ENCODE measurements around the gene SIRPG. TPM values are rescaled to one million over a fixed set of nuclear protein-coding genes. Genes with fewer than 3 reads are reported as not detected.

Gene SIRPG
- total RNA-seq, 6 experiments from 2014 or later: 0.31 to 0.37 TPM; not detected in 4

DNA sequence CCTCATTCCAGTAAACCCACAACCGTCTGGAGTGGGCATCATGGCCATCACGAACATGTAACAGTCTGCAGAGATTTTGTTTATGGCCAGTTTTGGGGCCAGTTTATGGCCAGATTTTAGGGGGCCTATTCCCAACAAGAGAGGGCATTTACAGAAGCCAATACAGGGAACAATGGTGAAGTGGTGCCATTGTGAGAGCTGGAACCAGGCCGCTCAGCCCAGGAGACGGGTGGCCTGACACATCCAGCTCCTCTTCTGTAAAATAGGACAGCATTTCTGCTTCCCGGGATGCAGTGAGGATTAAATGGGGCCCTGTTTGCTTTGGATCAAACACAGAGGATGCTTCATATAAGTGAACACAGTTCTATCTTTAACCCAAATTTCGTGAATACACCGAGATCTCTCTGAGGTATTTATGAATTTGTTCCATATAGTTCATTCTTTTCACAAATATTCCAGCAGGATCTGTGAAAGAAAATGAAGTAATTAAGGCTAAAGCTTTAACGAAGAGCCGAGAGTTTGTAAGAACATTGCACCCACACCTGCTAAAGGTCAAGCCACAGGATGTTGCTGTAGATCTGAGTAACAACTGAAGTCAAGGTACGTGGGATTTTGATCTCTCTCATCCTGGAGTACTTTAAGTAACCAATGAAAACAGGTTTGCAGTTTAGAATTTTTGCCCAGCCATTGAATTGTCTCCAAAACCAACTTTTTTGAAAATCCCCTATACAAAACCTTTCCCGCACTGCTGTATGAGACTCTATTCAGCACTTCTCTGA lies 14.5 kb upstream of the SIRPG start:
- H3K4me3 ChIP-seq: no peak overlapping the region
- no peaks in the 10 kb centered on the region for H3K4me1 ChIP-seq
- no peak for TF ChIP-seq POLR2A (IDR thresholded peaks at IDR 0.05)
- TF ChIP-seq, protein P1, sequence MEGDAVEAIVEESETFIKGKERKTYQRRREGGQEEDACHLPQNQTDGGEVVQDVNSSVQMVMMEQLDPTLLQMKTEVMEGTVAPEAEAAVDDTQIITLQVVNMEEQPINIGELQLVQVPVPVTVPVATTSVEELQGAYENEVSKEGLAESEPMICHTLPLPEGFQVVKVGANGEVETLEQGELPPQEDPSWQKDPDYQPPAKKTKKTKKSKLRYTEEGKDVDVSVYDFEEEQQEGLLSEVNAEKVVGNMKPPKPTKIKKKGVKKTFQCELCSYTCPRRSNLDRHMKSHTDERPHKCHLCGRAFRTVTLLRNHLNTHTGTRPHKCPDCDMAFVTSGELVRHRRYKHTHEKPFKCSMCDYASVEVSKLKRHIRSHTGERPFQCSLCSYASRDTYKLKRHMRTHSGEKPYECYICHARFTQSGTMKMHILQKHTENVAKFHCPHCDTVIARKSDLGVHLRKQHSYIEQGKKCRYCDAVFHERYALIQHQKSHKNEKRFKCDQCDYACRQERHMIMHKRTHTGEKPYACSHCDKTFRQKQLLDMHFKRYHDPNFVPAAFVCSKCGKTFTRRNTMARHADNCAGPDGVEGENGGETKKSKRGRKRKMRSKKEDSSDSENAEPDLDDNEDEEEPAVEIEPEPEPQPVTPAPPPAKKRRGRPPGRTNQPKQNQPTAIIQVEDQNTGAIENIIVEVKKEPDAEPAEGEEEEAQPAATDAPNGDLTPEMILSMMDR (IDR thresholded peaks at IDR 0.05): no peak
- no peaks in the 10 kb centered on the region for H3K9me3 ChIP-seq
- H3K36me3 ChIP-seq: no peaks in the 10 kb centered on the region
- ATAC-seq: no peak
- WGBS (ENCODE audit: insufficient coverage, low coverage, low lambda C conversion rate, missing lambda C conversion rate): 70% methylated on average over 10 of the region's 11 CpGs
- H3K27me3 ChIP-seq: no peaks in the 10 kb centered on the region
- no peak overlapping the region for H3K27ac ChIP-seq
- no peak for DNase-seq
- intact Hi-C loops (cut with DNase I): no loop called here

DNA sequence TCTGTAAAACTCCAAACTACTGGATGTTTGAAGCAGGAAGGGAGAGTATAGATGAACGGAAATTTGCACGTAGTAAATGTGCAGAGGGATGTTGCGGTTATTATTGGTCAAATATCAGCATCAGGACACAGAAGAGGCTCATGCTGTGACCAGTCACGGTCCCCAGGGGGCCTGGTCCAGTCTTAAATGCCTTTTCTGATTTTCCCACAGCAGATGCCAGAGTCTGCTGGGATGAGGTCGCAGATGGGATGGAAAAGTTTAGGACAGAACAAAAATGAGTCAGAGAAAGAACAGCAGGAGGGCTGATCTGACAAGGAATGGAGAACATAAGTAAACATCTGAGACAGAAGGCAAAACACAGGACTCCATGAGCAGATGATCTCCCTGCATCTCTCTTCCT lies 11.7 kb upstream of the SIRPG start:
- intact Hi-C loops (cut with DNase I): no loop called here
- Histone ChIP-seq H3K27ac (no peak overlapping the region), H3K4me1 (no peaks in the 10 kb centered on the region), H3K27me3 (no peaks in the 10 kb centered on the region), H3K9me3 (no peaks in the 10 kb centered on the region), H3K4me3 (no peak overlapping the region), H3K36me3 (no peaks in the 10 kb centered on the region)
- DNase-seq (no peak), ATAC-seq (no peak)
- no peak for TF ChIP-seq POLR2A (IDR thresholded peaks at IDR 0.05)
- TF ChIP-seq, protein P1 (IDR thresholded peaks at IDR 0.05): no peak
- WGBS (ENCODE audit: insufficient coverage, low coverage, low lambda C conversion rate, missing lambda C conversion rate): 50% methylated on average over 4 of the region's 5 CpGs

DNA sequence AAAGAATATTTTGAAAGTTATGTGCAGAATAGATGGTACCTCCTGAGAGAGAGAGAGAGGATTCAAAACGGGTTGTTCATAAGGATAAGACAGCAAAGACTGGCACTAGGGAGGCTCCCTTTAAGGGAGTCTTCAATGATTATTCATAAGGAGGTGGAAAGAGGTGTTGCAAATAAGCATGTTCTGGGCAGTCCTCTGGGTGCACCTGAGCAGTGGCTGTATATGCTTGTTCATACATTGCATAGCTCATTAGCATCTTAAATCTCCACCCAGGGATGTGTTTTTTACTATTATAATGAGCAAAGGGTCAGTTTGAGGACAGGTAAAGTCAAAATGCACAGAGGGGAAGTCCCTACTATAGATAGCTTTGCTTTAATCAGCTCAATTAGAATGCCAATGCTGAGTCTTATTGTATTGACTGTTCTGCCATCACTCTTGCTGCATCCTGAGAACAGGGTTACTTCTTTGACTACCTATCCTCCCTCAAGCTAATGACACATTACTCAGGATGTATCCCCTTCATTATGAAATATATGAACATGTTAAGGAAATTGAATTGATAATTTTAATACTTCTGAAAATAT lies 10.0 kb upstream of the SIRPG start:
- ATAC-seq: no peak
- H3K4me1 ChIP-seq: no peaks in the 10 kb centered on the region
- H3K27ac ChIP-seq: no peak overlapping the region
- H3K36me3 ChIP-seq: no peaks in the 10 kb centered on the region
- TF ChIP-seq, protein P1 (IDR thresholded peaks at IDR 0.05): no peak
- no peak for TF ChIP-seq POLR2A (IDR thresholded peaks at IDR 0.05)
- intact Hi-C loops (cut with DNase I): no loop called here
- no peaks in the 10 kb centered on the region for H3K27me3 ChIP-seq
- H3K4me3 ChIP-seq: no peak overlapping the region
- WGBS (ENCODE audit: insufficient coverage, low coverage, low lambda C conversion rate, missing lambda C conversion rate): 9% methylated on average over 1 of the region's 1 CpG
- no peaks in the 10 kb centered on the region for H3K9me3 ChIP-seq
- no peak for DNase-seq

DNA sequence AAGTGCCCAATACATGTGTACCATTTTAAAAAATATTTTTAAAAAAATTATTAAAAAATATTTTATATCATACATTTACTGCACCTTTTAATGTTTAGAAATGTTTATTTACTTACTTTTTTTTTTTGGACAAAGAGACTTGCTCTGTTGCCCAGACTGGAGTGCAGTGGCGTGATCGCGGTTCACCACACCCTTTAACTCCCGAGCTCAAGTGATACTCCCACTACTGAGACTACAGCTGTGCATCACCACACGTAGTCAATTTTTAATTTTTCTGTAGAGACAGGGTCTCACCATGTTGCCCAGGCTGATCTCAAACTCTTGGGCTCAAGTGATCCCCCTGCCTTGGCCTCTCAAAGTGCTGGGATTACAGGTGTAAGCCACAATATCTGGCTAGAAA lies 9.2 kb upstream of the SIRPG start:
- ATAC-seq: no peak
- no peaks in the 10 kb centered on the region for H3K27me3 ChIP-seq
- DNase-seq: no peak
- no peak overlapping the region for H3K4me3 ChIP-seq
- intact Hi-C loops (cut with DNase I): no loop called here
- 72% methylated on average over 4 of the region's 5 CpGs for WGBS (ENCODE audit: insufficient coverage, low coverage, low lambda C conversion rate, missing lambda C conversion rate)
- no peak overlapping the region for H3K27ac ChIP-seq
- no peak for TF ChIP-seq POLR2A (IDR thresholded peaks at IDR 0.05)
- TF ChIP-seq, protein P1 (IDR thresholded peaks at IDR 0.05): no peak
- H3K4me1 ChIP-seq: no peaks in the 10 kb centered on the region
- no peaks in the 10 kb centered on the region for H3K9me3 ChIP-seq
- H3K36me3 ChIP-seq: no peaks in the 10 kb centered on the region
